Cortex of kidney (tissue), 1 donor: ENCODE measurements around the gene MDP1.
"Not testable (repeated sequence)": the region's sequence is repeated elsewhere in the genome, so short reads cannot be mapped to it uniquely, and the experiment has no call there.

Experiments used
- DNase-seq: peaks from one replicate; lab custom pipeline; 2025; lab: John Stamatoyannopoulos, UW

Gene MDP1

GRCh38 chr14:24231263-24232120, 15.6 kb upstream of the MDP1 start:
- DNase-seq, result no peak

DNA sequence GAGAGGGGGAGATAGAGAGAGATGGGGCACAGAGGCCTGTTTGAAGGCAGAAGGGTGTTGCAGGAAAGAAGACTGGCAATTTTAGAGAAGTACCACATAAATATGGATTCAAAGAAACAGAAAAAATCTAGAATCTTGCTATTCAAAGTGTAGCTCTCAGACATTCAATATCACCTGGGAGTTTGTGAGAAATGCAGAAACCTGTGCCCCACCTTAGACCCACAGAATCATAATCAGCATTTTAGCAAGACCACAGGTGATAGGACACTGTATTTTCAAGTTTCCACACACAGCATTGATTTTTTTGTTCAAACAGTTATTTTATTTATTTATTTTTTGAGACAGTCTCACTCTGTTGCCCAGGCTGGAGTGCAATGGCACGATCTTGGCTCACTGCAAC, 13.0 kb upstream of the MDP1 start:
- DNase-seq, result no peak

GRCh38 chr14:24226473-24226872, 10.6 kb upstream of the MDP1 start:
- no peak for DNase-seq

DNA sequence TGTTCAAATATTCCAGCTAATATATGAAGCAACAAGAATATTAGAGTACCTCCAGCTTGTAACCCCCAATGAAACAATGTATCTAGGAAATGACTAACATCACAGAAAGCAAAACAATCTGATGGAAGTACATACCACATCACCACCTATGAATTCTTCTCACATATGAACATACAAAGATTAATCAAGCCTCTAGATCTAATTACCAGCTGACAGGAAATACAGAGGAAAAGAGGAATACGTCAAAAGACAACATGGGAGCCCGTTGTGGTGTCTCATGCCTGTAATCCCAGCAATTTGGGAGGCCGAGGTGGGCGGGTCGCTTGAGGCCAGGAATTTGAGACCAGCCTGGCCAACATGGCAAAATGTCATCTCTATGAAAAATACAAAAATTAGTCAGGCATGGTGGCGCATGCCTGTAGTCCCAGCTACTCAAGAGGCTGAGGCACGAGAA, 8.8 kb upstream of the MDP1 start:
- no peak for DNase-seq

DNA sequence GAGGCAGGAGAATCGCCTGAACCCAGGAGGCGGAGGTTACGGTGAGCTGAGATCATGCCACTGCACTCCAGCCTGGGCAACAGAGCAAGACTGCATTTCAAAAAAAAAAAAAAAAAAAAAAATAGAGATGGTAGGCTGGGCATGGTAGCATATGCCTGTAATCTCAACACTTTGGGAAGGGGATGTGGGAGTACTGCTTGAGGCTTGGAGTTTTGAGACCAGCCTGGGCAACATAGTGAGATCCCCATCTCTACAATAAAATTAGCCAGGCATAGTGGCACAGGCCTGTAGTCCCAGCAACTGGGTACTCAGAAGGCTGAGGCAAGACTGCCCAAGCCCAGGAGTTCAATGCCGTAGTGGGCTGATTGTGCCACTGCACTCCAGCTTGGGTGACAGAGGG, 7.1 kb upstream of the MDP1 start:
- DNase-seq, result not testable (repeated sequence)

GRCh38 chr14:24219521-24219920, 3.7 kb upstream of the MDP1 start:
- DNase-seq, result no peak

- DNase-seq, result no peak
These were observed 3.2 kb upstream of the MDP1 start for GRCh38 chr14:24219080-24219479.

- not testable (repeated sequence) for DNase-seq
These were observed 1.0 kb upstream of the MDP1 start for GRCh38 chr14:24216876-24217275.

DNA sequence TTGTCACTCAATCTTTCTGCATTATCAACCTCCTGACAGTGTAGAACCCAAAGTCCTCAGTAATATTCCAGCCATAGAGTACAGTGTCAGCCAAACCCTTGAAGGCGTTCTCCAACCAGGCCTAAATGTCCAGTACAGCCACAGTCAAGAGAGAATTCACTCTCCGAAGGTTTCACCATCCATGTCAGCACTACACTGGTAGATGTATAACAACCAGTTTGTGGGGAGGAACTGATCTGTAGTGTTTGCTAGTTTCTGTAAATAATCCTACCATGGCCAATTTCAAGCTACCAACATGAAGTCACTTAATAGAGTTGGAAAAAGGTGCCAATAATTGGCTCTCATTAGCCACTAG, 456 bp upstream of the MDP1 start:
- DNase-seq, result no peak

DNA sequence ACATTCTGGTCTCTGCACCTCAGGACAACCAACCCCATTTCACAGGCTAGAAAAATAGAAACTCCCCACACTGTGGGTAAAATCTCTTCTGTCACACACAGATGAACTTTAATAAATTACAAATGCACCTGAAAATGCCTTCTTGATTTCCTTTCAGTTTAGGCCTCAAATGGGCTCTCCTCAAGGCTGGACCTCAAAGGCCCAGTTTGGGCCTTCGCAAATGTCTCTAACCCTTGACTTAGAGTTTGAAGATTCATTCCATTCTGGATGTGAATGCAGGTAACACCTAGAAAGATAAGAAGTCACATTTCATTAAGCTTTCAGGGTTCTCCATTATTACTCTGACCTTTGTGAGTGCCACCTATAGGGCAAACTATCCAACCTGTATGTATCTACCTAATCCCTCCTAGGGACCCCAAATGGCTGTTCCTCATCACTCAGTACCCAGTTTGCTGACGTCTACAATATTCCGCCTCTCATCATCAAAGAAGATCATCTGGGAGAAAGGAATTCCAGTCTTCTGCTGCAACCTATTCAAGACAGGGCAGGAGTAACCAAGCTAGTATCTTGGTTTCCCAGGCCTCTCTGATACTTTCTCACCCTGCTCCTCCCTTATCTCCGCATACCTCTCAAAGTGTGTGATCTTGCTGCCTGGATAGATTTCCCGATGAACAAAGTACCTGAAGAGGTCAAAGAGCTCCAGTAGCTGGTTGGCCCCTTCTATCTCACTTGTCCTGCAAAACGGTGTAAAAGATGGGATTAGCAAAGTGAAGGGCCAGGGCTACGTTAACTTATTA, 1.8 kb downstream of the MDP1 start:
- DNase-seq, result no peak

- DNase-seq, result peak; percentile 23
These were observed 2.7 kb downstream of the MDP1 start, which contains the start of gene CHMP4A for GRCh38 chr14:24212924-24213865. Gene CHMP4A (minus strand): TSS chr14:24213488. CDS start chr14:24213439, 49 bp downstream.

DNA sequence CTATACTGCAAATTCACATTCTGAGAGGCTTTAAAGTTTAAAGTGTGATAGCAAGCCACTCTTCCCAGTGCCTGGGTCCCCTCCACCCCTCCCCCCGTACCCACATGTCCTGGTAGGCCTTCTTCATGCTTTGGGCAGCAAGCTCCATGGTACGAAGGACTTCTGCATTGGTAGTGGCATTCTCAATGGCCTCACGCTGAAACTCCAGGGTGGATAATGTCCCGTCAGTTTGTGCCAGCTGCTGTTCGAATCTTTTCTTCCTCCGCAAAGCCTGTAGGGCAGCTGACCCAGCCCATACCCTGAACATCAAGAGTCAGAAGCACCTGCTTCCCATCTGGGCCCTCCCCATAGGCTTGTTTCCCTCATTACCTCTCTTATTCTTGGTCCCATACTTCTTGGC, 4.6 kb downstream of the MDP1 start:
- no peak for DNase-seq

DNA sequence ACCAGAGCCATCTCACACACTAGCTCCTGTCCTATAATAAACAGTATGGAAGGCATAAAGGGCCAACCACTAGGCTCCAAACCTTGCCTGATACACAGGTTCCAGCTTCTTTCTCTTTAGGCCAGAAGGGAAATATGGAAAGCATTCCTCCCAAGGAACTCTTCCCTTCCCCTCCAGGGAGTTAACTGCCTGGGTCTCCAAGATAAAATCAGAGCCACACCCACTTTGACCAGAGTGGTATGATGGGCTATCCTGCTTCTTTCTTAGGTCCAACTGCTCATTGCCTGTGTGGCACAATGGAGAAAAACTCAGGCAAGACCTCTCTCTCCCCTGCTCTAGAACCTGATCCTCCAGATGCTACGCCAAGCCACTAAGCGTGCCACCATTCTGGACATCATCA, 8.2 kb downstream of the MDP1 start:
- no peak for DNase-seq

DNA sequence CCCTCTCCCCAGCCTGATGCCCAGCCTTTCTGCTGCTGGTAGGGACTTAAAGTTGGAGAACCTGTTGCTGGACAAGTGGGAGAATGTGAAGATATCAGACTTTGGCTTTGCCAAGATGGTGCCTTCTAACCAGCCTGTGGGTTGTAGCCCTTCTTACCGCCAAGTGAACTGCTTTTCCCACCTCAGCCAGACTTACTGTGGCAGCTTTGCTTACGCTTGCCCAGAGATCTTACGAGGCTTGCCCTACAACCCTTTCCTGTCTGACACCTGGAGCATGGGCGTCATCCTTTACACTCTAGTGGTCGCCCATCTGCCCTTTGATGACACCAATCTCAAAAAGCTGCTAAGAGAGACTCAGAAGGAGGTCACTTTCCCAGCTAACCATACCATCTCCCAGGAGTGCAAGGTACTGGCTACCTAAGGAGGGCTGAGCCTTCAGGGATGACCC, 8.7 kb downstream of the MDP1 start:
- no peak for DNase-seq

DNA sequence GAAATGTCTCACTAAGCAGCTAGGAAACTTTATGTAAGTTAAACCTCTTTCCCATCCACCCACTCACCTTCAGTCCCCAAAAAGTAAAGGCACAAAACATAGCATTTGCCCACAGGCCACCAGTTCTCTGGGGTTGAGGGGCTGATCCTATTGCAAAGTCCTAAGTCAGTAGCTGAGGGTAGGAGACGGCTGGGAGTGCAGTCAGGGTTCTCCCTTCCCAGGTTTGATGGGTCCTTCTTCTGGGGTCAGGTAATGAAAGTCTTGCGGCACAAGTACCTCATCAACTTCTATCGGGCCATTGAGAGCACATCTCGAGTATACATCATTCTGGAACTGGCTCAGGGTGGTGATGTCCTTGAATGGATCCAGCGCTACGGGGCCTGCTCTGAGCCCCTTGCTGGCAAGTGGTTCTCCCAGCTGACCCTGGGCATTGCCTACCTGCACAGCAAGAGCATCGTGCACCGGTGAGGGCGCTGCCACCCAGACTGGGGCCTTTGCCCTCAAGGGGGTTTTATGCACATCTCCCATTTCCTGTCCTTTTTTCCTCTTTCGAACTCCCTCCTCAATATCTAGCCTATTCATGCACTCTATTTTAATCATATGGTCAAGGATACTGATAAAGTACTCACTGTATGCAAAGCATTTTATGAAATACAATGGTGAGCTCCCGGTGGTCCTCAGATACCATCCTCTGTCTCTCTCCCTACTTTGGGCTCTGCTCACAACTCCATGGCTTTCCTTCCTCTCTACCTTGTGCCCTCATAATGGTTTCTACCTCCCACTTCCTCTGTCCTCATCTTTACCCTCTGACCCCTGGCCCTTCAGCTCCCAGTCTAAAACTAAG, 9.4 kb downstream of the MDP1 start:
- no peak for DNase-seq

- no peak for DNase-seq
These were observed 11.4 kb downstream of the MDP1 start for GRCh38 chr14:24204163-24205146.

- not testable (repeated sequence) for DNase-seq
These were observed 12.5 kb downstream of the MDP1 start for GRCh38 chr14:24203249-24203886.

GRCh38 chr14:24202538-24202937, 13.3 kb downstream of the MDP1 start:
- DNase-seq, result not testable (repeated sequence)
